Activated CD4-positive, alpha-beta T cell treated with anti-CD3 and anti-CD28 coated beads, Interleukin-2, amount 50 U/mL, for 24 hours (primary cell): Measurements from ENCODE around the gene CLC.
"Not testable (repeated sequence)": the region's sequence is repeated elsewhere in the genome, so short reads cannot be mapped to it uniquely, and the experiment has no call there.

ENCODE experiments used
- DNase-seq, 2 donors: peaks; one replicate each; pipeline ENCODE4 v3.0.0-alpha.2; 2020; ENCODE audit warnings: low read depth in 1 of 2, low spot score in 1 of 2

CLC gene

GRCh38 chr19:39737891-39738290 is at the start of gene CLC:
Gene CLC, minus strand, starts transcription at chr19:39738029. Its CDS starts 77 bp downstream, at chr19:39737952.
- DNase-seq, result no peak

DNA sequence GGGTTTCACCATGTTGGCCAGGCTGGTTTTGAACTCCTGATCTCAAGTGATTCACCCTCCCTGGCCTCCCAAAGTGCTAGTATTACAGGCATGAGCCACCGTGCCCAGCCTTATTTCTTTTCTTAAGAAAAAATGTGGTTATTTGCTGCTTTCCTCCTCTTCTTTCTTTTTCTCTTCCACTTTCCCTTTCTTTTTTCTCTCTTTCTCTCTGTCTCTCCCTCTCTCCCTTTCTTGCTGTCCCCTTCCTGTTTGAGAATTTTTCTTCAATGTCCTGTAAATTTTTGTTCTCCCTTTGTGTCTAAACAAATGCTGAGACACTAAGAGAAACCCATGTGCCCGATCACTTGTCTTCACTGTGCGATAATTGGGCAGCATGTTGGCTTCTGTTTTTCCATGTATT is 43.1 kb upstream of the CLC start:
- no peak for DNase-seq

GRCh38 chr19:39778763-39779162 is 40.9 kb upstream of the CLC start, which contains the start of gene LEUTX:
Gene LEUTX, plus strand, starts transcription at chr19:39778854. Its CDS starts 67 bp downstream, at chr19:39778921.
- no peak for DNase-seq

GRCh38 chr19:39768786-39769185 is 31.0 kb upstream of the CLC start:
- no peak for DNase-seq

- no peak for DNase-seq
Observed at GRCh38 chr19:39768334-39768733, 30.5 kb upstream of the CLC start.

DNA sequence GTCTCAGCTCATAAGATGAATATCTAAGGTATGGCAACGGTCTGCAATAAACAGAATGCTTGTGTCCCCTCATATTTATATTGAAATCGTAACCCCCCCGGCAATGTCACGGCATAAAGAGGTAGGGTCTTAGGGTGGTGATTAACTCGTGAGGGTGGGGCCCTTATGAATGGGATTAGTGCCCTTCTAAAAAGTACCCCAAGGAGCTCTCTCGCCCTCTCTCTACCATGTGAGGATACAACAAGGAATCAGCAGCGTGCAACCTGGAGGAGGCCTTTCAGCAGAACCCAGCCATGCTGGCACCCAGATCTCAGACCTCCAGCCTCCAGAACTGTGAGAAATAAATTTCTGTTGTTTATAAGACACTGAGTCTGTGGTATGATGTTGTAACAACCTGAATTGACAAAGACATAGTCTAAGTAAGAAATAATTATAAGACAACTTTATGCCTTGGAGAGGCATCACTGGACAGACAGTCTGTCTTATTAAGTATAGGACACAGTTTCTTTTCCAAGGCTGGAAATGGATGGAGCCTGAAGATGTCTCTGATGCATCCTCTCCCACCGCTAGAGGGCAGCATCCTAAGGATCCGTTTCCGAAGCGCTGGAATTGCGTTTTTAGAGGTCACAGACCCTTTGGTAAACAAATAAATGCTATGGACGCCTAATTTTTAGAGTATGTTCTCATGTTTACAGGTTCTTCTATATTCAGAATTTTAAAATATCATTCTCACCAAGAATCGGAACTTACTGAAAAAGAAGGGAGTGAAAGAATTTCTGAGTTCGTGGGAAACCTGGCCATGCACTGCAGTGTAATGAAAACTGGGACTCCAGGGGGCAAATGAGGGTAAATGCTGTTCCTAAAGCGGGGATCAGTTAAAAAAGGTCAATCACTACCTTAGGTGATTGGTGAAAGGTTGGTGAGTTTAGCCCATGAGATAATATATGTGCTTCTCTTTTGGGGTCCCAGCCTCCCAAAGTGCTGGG is 27.6 kb upstream of the CLC start:
- DNase-seq, result peak in 1 of 2 donors; percentile 19

GRCh38 chr19:39761851-39762250 is 24.0 kb upstream of the CLC start:
- DNase-seq, result not testable (repeated sequence)

DNA sequence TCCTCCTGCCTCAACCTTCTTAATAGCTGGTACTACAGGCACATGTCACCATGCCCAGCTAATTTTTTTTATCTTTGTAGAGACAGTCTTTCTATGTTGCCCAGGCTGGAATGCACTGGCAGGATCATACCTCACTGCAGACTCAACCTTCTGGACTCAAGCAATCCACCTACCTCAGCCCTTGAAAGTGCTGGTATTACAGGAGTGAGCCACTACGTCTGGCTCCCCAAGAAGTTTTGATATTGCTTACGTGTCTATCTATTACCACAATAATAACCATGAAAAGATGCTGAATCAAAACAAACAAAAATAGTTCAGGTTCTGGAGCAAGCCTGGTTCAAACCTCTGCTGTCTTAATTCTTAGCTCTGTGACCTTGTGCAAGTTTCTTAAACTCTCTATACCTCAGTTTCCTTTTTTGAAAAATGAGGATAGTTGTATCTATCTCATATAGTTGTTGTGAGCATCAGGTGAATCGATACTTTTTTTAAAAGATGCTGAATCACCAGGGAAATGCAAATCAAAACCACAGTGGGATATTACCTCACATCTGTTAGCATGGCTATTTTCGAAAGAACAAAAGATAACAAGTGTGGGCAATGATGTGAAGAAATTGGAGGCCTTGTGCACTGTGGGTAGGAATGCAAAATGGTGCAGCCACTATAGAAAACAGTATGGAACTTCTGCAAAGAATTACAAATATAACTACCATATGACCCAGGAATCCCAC is 21.8 kb upstream of the CLC start:
- no peak for DNase-seq

DNA sequence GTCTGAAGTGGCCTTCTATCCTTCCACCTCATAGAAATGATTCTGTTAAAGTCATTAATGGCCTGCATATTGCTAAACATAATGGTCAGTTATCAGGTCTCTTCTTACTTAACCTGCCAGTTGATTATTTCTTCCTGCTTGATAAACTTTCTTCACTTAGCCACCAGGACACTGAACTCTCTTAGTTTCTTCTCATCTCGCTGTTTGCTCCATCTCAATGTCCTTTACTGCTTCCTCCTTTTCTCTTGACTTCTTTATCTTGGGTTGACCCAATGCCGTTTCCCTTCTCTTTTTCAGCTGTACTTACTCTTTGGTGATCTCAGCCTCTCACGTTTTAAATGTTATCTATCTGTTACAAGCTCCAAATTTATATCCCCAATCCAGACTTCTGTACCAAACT is 17.1 kb upstream of the CLC start:
- no peak for DNase-seq

- no peak for DNase-seq
Observed at GRCh38 chr19:39754544-39754943, 16.7 kb upstream of the CLC start.

DNA sequence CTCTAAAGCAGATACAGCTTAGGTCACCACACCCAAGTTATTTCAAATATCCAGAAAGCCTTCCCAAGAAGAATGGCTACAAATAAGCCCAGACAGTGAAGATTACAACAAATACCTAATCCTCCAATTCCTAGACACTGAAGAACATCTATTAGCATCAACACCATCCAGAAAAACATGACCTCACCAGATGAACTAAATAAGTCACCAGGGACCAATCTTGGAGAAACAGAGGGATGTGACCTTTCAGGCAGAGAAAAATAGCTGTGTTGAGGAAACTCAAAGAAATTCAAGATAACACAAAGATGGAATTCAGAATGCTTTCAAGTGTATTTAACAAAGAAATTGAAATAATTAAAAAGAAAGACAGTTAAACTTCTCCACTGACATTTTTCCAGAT is 15.0 kb upstream of the CLC start:
- no peak for DNase-seq

GRCh38 chr19:39752390-39752789 is 14.6 kb upstream of the CLC start:
- no peak for DNase-seq

DNA sequence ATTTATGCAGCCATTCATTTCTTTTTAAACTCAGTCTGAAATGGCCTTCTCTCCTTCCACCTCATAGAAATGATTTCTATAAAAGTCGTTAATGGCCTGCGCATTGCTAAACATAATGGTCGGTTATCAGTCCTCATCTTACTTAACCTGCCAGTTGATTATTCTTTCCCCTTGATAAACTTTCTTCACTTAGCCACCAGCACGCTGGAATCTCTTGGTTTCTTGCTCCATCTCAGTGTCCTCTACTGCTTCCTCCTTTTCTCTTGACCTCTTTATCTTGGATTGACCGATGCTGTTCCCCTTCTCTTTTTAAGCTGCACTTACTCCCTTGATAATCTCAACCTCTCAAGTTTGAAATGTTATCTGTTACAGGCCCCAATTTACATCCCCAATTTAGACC is 12.2 kb upstream of the CLC start:
- DNase-seq, result no peak

DNA sequence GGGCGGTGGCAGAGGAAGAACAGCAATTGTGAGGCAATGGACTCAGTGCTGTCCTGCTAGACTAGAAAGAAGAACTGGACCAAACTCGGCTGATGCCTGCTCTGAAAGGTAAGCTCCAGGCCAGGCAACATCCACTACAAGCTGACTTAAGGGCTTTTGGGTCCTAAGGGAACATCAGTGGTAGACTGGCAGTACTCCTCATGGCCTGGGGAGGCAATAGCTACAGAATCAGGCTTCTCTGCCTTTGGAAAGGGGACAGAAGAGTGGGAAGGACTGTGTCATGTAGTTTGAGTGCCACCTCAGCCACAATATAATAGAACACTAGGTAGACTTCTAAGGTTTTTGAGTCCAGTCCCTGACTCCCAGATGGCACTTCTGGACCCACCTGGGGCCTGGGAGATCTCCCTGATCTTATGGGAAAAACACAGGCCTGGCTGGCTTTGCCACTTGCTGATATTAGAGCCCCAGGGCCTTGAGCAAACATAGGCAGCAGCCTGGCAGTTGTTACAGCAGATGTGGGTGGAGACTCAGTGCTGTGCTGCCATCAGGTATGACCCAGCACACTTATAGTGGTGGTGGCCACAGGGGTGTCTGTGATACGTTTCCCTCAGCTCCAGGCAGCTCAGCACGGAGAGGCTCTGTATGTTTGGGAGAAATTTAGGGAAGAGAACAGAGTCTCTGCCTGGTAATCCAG is 9.2 kb upstream of the CLC start:
- DNase-seq, result no peak

DNA sequence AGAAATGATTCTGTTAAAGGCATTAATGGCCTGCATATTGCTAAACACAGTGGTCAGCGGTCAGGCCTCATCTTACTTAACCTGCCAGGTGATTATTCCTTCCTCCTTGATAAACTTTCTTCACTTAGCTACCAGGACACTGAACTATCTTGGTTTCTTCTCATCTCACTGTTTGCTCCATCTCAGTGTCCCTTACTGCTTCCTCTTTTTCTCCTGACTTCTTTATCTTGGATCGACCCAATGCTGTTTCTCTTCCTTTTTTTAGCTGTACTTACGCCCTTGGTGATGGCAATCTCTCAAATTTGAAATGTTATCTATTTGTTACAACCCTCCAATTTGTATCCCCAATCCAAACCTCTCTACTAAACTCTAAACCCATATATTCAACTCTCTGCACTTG is 7.8 kb upstream of the CLC start:
- no peak for DNase-seq

DNA sequence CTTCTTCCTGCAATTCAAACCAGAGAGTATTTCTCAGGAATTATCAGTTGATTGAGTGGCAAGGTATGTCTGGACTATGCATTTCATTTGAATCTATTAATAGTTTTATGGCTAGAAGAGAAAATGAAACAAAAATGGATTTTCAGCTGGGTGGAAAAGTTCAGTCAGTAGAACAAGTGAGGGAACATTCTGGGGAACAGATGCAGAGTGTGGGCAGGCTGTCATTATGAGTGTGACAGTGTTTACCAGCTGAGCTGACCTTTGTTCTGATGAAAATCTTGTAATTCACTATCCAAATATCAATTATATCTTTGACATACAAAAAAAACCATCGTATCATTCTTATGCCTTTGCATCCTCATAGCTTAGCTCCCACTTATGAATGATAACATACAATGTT is 2.6 kb upstream of the CLC start:
- no peak for DNase-seq

DNA sequence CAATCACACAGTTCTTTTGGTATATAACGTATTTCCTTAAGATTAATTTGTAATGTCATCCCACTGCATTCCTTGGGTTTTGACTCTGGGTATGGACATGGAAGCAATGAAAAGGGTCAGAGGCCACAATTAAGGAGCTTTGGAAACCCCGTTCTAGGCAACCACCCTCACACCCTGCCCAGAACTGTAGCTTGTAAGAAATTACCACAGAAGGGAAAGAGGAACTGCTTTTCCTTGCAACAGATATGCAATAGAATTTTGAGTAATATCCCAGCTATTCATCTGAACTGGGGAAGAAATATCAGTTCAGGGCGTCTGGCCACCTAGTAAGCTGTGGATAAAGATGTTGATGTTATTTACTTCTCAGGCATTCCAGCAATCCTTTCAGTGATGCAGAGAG is 985 bp upstream of the CLC start:
- DNase-seq, result no peak

DNA sequence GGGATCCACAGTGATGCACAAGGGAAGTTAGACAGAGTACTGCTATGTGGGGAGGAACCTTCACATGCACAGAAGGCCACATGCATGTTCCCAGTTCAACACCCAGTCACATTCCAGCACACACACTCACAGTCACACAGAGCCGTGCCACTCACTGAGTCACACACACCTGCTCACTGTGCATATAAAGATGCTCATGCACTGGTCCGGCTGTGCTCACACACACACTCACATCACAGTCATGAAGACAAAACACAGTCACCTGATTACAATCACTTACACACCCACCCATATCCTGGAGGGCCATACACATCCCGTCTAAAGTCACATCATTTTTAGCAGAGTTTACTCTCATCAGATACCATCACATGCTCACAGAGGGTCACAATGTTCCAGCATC is 478 bp downstream of the CLC start:
- no peak for DNase-seq

DNA sequence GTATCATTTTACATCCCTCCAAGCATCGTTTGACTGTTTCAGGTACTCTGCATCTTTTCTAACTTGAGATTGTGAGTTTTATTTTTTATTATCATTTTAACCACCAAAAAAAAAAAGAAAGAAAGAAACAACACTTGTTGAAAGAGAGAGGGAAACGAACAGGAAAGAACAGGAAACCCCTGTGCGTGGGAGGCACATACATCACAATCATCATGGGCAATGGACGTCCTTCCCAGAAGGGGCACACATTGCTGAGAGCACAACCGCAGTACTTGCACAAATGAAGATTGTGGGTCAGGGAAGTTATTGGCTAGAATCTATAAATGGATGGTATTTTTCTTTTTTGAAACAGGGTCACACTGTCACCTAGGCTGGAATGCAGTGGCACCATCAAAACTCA is 1.7 kb downstream of the CLC start:
- DNase-seq, result no peak

GRCh38 chr19:39735688-39736087 is 2.1 kb downstream of the CLC start:
- DNase-seq, result no peak

DNA sequence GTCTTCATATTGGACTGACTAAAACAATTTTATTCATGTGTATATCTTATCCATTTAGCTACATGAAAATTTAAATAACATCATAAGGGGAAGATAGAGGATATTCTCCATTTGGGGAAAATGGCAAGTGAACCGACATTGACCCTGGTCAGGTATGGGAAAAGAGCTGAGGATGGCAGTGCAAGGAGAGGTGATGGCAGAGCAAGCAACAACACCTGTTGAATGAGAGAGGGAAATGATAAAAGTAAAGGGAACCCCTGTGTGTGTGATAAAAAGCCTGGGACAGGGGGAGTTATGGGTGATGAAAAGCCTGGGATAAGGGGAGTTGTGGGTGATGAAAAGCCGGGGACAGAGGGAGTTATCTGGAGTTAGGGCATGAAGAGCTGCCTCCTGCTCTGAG is 4.0 kb downstream of the CLC start:
- no peak for DNase-seq

DNA sequence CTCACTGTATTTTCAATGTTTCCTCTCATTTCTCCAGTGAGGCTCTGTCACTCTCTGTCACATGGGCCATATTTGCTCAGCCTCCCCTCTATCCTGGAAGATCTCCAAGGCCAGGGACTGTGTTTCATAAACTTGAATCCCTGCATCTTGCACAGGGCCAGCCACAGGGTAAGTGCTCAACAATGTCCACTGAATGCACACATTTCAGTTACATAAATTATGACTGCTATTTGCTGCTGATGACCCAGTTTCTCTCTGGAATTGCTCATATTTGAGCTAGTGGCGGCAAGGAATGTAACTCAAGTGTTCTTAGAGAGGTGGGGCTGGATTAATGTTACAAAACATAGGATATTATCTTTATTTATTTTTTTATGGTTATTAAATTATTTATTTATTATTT is 6.1 kb downstream of the CLC start:
- no peak for DNase-seq
